SK-N-SH (cell line): Measurements from ENCODE around the gene STK39.

ENCODE experiments used
- GATA2 ChIP-seq: sonication (generic); formaldehyde crosslinking; IDR thresholded peaks from 2 replicates; pipeline ENCODE4 v1.5.0; 2020; ENCODE audit warnings: mild to moderate bottlenecking, missing genetic modification reagents
- MXI1 ChIP-seq: IDR thresholded peaks from 2 replicates; pipeline ENCODE4 v1.6.1; 2012; ENCODE audit warnings: mild to moderate bottlenecking, low read depth, low read length, improper control_type of control experiment
- RAD21 ChIP-seq: IDR thresholded peaks from 2 replicates; pipeline ENCODE4 v1.6.1; 2012; ENCODE audit warnings: mild to moderate bottlenecking, low read length
- RCOR1 ChIP-seq: fragments of 150-350 bp; IDR thresholded peaks from 2 replicates; pipeline ENCODE4 v1.6.1; 2017; ENCODE audit warnings: antibody characterized with exemption, low read length
- SIN3A ChIP-seq: IDR thresholded peaks from 2 replicates; pipeline ENCODE4 v1.6.1; 2012; ENCODE audit warnings: low read depth, mild to moderate bottlenecking, low read length, moderate library complexity, borderline replicate concordance
- TAF1 ChIP-seq: IDR thresholded peaks from 2 replicates; pipeline ENCODE4 v1.6.1; 2012; ENCODE audit warnings: low read depth, mild to moderate bottlenecking, low read length, moderate library complexity, borderline replicate concordance
- USF1 ChIP-seq: IDR thresholded peaks from 2 replicates; pipeline ENCODE4 v1.4.0; 2012; ENCODE audit warnings: low read depth, borderline replicate concordance
- TF ChIP-seq, protein P1 (sequence below): fragments of 200-600 bp; sonication (generic); IDR thresholded peaks from 2 replicates; pipeline ENCODE4 v1.6.1; 2017; ENCODE audit warnings: antibody characterized with exemption, mild to moderate bottlenecking, moderate library complexity
- TF ChIP-seq, protein P2 (sequence below): fragments of 150-350 bp; IDR thresholded peaks from 2 replicates; pipeline ENCODE4 v1.6.1; 2017; ENCODE audit warnings: antibody characterized with exemption, low read length, low read depth, borderline replicate concordance

DNA sequence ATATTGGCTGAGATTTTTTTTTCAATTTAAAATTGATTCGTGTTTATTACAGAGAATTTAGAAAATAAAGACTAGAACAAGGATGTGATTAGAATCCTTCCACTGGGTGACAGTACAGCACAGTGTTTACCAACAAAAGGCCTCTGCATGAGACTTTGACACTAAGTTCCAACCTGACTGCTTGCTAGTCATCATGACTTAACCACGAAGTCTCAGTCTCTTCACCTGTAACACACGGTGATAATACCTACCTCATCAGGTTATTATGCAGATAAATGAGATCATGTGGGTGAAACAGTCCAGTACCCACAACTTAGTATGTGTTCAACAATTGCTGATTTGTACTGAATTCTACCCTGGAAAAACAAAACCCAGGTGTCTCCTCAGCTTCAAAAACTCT is 151.2 kb downstream of the STK39 start:
- TF ChIP-seq, protein P1, sequence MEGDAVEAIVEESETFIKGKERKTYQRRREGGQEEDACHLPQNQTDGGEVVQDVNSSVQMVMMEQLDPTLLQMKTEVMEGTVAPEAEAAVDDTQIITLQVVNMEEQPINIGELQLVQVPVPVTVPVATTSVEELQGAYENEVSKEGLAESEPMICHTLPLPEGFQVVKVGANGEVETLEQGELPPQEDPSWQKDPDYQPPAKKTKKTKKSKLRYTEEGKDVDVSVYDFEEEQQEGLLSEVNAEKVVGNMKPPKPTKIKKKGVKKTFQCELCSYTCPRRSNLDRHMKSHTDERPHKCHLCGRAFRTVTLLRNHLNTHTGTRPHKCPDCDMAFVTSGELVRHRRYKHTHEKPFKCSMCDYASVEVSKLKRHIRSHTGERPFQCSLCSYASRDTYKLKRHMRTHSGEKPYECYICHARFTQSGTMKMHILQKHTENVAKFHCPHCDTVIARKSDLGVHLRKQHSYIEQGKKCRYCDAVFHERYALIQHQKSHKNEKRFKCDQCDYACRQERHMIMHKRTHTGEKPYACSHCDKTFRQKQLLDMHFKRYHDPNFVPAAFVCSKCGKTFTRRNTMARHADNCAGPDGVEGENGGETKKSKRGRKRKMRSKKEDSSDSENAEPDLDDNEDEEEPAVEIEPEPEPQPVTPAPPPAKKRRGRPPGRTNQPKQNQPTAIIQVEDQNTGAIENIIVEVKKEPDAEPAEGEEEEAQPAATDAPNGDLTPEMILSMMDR: no peak
- TF ChIP-seq MXI1 (no peak), TAF1 (no peak), GATA2 (no peak), USF1 (no peak), RCOR1 (no peak), RAD21 (no peak), SIN3A (no peak)
- TF ChIP-seq, protein P2, sequence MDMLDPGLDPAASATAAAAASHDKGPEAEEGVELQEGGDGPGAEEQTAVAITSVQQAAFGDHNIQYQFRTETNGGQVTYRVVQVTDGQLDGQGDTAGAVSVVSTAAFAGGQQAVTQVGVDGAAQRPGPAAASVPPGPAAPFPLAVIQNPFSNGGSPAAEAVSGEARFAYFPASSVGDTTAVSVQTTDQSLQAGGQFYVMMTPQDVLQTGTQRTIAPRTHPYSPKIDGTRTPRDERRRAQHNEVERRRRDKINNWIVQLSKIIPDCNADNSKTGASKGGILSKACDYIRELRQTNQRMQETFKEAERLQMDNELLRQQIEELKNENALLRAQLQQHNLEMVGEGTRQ: no peak
